Amygdala (tissue), 56 donors: ENCODE results near the gene APOLD1.
"Not testable (repeated sequence)": the region's sequence is repeated elsewhere in the genome, so short reads cannot be mapped to it uniquely, and the experiment has no call there.

Experiments
- DNase-seq, 56 donors: peaks; one replicate each; lab custom pipeline; 2025; lab: John Stamatoyannopoulos, UW

The APOLD1 gene

DNA sequence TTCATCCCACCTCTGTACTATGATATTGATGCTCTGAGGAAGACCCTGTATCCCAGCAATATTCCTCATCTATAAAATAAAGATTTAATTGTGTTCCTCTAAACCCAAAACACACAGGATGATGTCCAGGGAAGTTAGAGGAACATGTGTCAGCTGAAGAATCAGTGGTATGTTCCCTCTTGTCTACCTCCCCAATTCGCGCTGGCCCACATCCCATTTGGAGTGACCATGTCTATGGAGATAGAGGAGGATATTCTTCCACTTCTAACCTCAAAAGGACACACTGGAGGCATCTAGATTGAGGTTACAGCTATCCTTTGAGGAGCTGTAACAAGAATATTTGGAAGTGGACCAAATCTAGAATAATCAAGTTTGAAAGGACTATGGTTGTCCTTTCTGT is 1.3 kb upstream of the APOLD1 start:
- DNase-seq = no peak

DNA sequence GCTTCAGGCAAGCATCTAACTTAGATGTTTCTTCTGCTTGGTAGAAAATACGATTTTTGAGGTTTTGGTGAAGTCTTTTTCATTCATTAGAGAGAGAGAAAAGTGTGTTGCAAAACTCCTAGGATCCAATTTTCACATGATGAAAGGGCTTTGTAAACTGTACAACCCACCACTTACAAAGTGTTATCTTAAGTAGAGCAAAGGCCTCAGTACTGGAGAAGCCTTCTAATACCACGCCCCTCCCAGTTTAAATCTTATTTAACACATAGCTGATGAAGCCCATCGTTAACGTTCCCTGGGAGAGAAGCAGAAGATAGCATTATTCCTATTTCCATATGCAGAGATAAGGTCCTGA is 869 bp downstream of the APOLD1 start:
- no peak for DNase-seq

DNA sequence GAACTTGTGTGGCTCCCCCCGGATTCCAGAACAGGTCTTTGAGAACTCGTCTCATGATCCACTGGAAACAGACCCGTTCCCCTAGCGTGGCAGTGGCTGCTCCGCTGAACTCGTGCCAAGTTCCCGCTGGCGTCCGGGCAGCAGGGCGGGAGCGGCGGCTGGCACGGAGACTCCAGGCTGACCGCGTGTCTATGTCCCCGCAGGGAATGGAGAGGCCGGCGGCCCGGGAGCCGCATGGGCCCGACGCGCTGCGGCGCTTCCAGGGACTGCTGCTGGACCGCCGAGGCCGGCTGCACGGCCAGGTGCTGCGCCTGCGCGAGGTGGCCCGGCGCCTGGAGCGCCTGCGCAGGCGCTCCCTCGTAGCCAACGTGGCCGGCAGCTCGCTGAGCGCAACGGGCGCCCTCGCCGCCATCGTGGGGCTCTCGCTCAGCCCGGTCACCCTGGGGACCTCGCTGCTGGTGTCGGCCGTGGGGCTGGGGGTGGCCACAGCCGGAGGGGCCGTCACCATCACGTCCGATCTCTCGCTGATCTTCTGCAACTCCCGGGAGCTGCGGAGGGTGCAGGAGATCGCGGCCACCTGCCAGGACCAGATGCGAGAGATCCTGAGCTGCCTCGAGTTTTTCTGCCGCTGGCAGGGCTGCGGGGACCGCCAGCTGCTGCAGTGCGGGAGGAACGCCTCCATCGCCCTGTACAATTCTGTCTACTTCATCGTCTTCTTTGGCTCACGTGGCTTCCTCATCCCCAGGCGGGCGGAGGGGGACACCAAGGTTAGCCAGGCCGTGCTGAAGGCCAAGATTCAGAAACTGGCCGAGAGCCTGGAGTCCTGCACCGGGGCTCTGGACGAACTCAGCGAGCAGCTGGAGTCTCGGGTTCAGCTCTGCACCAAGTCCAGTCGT is 1.5 kb downstream of the APOLD1 start:
- DNase-seq = peak in 55 of 56 donors; percentile 20 to 88 (median 69)

DNA sequence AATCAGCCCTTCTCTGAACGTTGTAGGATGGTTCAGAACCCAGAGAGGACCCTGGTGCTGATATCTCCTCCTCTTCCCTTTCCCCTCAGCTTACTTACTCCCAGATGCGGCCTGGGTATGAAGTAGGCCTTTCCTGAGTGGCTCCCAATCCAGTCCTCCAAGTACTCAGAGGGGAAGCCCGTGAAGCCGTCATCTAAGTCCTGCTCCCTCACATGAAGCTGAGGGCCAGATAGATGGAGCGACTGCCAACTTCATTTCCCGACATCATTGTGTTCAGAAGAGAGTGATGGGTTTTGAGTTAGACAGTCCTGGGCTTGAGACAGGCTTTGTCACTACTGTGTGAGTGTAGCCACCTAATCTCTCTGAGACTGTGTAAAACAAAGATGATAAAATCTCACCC is 2.7 kb downstream of the APOLD1 start:
- DNase-seq = no peak

DNA sequence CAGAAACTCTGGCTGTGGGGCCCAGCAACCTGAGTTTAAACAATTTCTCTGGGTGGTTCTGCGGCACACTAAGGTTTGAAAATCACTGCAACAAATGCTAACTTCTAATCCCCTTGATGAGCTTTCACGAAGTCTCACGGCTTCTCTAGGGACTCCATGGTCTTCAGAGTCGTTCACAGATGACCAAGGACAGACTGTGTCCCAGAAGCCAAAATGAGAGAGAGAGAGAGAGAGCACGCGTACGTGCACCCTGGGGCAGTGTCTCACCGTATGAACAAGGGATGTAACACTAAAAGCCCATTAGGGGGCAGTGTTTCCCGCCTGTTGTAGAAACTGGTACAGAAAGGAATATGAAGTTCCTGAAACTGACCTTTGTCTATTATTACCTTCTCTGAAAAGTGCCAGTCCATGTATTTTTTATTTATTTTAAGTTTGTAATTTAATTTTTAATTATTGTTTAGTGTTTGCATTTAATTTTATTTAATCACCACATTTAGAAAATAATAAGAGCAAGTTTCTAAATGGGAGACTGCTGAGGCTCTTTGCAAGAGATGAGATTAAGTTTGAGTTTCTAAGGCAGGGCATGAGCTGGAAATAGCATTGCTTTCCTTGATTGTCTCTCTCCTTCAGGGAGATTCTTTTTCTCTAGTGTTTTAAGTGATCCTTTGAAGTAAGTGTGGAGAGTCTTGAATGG is 3.4 kb downstream of the APOLD1 start:
- DNase-seq = peak in 34 of 56 donors; percentile 6 to 71 (median 36)

DNA sequence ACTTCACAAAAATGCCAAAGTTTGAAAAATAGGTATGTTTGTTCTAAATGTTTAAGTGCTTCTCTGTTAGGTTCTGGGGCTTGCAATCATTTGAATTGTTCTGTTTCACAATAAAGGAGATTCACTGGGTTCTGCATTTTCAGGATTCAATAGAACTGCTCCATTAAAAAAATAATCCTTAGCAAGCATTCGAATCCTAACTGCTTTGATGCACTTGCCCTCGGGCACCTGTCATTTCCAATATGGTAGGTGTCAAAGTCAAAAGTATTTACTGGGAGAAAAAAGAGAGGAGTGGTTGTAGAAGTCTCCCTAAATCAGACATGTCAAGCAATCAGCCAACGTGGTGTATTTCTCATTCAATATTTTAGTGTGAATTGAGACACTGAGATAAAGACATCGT is 5.5 kb downstream of the APOLD1 start:
- DNase-seq = no peak

DNA sequence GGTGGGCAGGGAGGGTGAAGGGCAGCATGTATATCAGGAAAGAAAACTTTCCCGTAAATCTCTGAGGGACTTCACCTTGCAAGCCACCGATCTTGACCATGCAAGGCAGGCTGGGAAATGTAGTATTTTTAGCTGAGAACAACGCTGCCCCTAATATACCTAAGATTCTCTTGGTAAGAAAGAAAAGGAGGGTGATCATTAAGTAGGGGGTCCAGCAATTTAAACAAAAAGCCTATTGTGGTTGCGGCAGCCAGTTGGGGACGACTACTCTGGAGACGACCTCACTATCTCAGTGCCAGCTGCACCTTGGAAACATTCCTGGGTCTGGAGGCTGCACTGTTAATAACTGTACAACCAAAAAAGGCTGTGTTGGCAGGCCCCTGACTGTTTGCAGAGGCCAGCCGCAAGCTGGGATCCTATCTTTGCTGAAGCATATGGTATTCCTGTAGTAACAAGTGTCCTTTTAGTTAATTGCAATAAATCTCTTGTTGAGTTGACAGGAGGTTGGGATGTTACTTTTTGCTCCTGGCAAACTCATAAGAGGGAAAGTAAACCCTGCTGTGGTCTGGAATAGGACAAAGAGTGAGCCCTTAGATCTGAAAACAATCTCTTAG is 6.4 kb downstream of the APOLD1 start:
- peak in 1 of 56 donors; percentile 18 for DNase-seq

DNA sequence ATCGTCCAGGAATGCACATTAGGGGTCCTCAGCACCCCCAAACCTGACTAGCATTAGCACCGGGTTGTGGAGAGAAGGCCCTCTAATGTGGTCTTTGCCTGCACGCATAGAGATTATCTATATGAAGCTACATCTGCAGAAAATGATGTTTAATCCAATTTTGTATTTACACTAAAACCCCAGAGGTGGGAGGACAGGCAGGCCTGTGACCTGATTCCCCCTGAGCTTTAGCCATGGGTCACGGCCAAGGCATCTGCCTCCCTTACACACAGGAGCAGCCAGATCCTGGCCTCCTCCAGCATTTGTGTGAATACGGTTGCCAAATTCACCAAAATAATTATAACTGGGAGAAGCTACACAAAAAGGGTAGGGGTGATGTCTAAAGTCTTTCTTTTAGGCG is 7.0 kb downstream of the APOLD1 start:
- no peak for DNase-seq

DNA sequence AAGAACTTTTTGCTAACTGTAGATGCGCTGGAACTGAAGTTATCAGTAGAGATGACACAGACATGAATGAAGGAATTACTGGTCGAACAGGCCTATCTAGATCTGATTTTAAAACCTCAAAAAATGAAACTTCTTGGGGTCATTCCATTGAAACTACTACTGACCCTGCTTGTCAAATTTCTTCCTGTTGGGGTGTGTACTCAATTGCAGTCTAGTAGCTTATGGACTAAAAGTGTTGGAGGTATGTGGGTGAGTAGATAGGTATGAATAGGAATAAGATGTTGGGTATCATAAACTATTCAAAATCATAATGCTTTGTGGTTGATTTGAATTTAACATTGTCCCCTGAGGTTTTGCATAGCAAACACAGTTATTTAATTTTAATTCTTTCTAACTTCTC is 9.2 kb downstream of the APOLD1 start:
- DNase-seq = no peak

DNA sequence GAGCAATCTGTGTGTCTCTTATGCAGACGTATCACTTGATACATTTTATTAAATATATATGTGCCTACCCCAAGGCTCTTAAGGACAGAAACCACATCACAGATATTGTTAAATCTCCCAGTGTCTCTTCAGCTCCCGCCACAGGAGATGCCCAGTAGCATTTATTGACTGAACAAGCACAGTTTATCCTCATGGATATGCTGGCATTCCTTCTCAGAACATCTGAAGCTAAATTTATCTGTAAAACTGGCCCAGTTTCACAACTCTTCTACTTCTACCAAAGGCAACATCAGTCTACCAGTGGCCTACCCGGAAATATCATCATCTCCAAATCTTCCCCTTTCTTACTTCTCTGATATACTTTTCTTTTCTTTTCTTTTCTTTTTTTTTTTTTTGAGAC is 10.7 kb downstream of the APOLD1 start:
- DNase-seq = no peak

DNA sequence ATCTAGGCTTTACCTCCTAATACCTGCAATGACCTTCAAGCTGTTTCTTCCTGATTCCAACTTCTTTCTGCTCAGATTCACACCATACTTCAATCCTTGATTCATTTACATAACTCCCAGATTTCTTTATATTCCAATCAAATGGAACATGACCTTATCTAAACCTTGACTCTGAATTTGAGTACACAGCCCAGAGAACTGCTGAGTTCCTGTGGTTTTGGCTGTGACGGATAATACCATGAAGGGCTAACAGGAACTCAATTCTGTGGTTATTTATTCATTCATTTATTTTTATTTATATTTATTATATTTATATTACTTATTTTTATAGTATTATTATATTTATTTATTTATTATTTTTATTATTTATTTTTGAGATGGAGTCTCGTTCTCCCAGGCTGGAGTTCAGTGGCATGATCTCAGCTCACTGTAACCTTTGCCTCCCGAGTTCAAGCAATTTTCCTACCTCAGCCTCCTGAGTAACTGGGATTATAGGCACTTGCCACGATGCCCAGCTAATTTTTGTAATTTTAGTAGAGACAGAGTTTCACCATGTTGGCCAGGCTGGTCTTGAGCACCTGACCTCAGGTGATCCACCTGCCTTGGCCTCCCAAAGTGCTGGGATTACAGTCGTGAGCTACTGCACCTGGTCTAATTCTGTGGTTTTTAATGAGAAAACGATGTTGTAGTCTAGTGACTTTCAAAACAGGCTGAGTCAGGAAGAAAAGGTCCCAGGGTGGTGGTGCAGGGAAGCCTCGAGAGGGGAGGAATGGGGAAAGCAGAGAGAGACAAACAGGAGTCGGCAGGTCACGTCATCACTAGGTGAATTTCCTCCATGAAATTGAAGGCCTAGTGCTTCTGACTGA is 11.7 kb downstream of the APOLD1 start:
- no peak for DNase-seq

DNA sequence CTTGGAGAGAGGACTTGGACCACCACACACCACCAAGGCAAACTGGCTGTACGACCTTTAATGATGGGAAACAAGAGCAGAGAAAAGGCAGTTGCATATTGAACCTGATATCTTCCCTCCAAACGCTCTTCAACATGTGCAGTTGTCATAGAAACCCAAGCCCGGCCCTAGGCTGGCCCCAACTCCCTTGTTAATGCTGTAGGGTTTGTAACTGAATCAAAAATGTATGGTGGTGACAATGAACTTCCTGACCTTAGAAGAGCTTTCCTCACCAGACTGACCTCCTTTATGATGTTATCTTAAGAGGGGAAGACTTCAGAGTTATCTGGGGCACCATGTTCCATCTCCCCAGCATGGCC is 12.3 kb downstream of the APOLD1 start:
- no peak for DNase-seq

DNA sequence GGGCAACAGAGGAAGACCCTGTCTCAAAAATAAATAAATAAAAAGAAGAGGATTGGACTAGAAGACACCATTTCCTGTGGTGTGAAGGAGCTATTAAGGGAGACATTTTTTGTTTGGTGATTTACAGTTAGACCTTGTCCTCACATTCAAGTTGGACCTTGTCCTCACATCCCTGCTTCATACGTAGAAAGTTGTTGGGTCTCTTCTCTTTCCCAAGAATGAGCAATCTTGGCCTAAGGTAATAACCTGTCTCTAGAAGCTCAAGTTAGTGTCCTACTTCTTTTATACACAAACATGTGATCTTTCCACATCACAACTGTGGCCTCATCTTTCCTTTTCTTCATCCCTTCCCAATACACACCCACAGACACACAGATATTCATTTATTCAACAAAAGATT is 13.0 kb downstream of the APOLD1 start:
- DNase-seq = no peak

DNA sequence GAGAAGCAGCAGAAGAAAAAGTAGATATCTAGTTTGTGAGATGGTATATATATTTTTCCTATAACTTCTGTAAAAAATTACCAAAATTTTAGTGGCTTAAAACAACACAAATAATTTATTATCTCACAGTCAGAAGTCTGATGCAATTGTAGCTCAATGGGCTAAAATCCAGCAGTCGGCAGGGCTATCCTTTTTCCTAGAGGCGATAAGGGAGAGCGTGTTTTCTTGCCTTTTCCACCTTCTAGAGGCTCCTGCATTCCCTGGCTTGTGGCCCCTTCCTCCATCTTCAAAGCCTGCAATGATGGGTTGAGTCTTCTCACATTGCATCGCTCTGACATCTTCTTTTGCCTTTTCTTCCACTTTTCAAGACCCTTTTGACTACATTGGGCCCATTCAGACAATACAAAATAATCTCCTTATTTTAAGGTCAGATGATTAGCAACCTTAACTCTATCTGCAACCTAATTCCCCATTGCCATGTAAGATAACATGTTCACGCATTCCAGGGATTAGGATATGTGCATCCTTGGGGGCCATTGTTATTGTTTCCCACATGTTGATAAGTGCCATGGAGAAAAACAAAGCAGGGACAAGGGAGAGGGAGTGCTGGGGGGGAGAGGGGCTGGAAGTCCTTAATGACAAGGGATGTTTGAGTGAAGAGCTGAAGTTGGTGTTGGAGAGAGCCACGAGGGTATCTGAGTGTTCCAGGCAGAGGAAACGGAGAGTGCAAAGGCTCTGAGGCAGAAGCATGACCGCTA is 13.9 kb downstream of the APOLD1 start:
- no peak for DNase-seq

DNA sequence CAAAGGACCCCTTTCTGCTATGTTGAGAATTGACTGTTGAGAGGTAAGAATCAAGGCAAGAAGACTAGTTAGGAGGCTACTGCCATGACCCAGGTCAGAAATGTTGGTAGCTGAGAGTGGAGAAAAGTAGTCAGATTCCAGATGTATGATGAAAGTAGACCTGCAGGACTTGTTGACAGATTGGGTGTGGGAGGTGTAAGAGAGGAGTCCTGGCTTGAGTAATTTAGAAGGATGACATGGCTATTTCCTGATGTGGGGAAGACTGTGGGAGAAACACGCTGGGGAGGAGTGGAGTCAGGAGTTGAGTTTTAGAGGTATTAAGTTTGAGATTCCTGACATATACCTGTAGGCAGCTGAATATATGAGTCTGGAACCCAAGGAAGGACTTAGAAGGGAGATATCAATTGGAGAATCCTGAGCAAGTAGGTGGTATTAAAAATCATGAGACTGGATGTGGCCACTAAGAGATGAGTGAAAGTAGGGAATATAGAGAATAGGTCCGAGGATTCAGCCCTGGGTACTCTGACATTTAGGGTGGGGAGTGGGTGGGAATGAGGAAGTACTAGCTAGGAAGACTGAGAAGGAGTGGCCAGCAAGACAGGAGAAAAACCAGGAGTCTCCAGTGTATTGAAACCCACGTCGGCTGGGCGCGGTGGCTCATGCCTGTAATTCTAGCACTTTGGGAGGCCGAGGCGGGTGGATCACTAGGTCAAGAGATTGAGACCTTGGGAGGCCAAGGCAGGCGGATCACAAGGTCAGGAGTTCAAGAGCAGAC is 15.1 kb downstream of the APOLD1 start:
- DNase-seq = no peak

DNA sequence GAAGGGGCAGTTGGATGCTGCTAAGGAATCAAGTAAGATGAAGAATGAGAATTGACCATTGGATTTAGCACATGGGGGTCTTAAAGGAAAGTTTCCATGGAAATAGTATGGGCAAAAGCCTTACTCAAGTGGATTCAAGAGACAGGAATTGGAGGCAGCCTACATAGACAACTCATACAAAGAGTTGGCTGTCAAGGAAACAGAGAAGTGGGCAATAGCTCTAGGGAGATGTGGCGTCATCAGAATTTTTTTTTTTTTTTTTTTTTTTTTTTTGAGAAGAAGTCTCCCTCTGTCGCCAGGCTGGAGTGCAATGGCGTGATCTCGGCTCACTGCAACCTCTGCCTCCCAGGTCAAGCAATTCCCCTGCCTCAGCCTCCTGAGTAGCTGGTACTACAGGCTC is 16.2 kb downstream of the APOLD1 start:
- not testable (repeated sequence) for DNase-seq

DNA sequence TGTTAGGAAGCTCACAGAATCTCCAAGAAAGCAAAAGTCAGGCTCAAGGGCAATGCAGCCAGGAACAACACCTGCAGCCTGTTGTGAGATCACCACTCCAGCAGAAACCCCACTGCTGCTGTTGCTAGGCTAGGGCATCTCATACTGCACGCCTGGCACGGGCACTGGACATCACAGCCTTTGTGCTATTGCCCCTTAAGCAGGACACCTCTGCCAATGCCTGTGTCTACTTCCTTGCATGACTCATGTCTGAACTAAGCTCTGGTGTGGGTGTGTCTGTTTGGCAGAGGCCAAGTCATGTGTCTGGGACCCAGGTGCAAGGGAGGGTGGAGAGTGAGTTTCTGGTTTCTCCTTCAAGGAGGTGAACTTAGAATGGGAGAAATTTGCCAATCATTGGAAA is 17.7 kb downstream of the APOLD1 start:
- peak in 5 of 56 donors; percentile 5 to 18 (median 11) for DNase-seq

DNA sequence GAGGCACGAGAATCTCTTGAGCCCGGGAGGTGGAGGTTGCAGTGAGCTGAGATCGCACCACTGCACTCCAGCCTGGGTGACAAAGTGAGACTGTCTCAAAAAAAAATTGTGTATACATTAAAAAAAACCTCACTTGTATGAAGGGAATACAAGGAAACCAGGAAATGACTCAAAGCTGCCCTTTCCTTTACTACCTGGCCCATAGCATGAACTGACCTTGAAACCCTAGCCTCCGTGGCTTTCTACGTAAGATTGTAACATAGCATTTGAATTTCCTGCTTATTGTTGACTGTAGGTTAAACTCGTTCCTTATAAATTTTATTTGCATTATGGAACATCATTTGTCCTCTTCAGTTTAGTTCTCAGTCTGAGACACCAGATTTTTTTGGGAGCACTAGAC is 18.6 kb downstream of the APOLD1 start:
- no peak for DNase-seq

DNA sequence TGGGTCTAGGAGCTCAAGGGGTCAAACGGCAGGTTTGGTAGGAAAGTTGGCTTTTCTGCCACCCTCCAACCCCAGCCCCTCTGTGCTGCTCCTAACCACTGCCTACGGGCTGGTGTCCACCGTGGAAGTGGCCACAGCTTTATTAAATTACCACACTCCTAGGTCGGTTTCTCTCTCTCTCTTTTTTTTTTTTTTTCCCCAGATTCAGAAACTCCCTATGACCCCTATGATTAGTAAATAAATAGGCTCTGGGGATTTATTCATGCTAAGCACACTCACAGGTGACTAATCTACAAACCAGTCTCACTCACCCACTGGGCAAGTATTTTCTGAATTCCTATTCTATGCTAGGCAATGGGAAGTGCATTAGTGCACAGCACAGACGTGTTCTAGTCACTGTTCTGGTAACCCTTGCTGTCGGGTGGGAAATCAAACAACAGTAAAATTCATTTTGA is 19.0 kb downstream of the APOLD1 start:
- no peak for DNase-seq
